Bronchial epithelial cell (primary cell): Measurements from ENCODE around the gene KLHL6. TPM values are rescaled to one million over a fixed set of nuclear protein-coding genes. Genes with fewer than 3 reads are reported as not detected.
"Not testable (repeated sequence)": the region's sequence is repeated elsewhere in the genome, so short reads cannot be mapped to it uniquely, and the experiment has no call there.

Source experiments
- DNase-seq: peaks from one replicate; pipeline ENCODE4 v3.0.0-alpha.2; 2010; ENCODE audit warnings: low read depth
- FAIRE-seq: peaks from 2 replicates; lab custom pipeline; 2011; peaks lifted over from hg19 to GRCh38; lab: Jason Lieb, UNC
- H3K27me3 ChIP-seq: 2 replicates; pipeline ENCODE4 v1.5.1; 2011; ENCODE audit warnings: low read length; ENCODE audit not compliant: control insufficient read depth, insufficient read depth
- H3K36me3 ChIP-seq: 2 replicates; pipeline ENCODE4 v1.5.1; 2011; ENCODE audit warnings: low read length; ENCODE audit not compliant: control insufficient read depth, insufficient read depth
- H3K4me3 ChIP-seq: 2 replicates; pipeline ENCODE4 v1.5.1; 2011; ENCODE audit warnings: mild to moderate bottlenecking, low read depth, low read length, control low read depth
- CTCF ChIP-seq: IDR thresholded peaks from 2 replicates; pipeline ENCODE4 v1.5.1; 2011; ENCODE audit warnings: mild to moderate bottlenecking, moderate library complexity, low read length, control low read depth, inconsistent platforms; ENCODE audit not compliant: insufficient read depth, severe bottlenecking
- total RNA-seq: library from RNA; depleted of rRNA; stranded (reverse); fragments of >200 nt; gene quantifications from 2 replicates; pipeline ENCODE4 v1.2.1, GENCODE V29; 2014

The KLHL6 gene
- total RNA-seq, 1 donor from 2014 or later, result under 0.01 TPM

DNA sequence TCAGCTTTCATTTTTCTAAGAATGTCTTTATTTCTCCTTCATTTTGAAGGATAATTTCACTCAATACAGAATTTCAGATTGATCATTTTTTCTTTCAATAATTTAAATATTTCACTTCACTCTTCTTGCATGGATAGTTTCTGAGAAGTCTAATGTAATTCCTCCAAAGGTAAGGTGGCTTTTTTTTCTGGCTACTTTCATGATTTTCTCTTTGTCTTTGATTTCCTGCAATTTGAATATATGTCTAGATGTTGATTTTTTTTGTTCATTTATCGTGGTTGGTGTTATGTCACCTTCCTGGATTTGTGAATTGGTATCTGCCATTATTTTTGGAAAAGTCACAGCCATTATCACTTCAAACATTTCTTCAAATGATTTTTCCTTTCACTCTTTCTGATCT is 112.5 kb downstream of the KLHL6 start:
- no peak for FAIRE-seq
- H3K4me3 ChIP-seq, result no peak overlapping the region
- no peaks in the 10 kb centered on the region for H3K27me3 ChIP-seq
- TF ChIP-seq CTCF, result no peak
- DNase-seq, result no peak
- H3K36me3 ChIP-seq, result no peaks in the 10 kb centered on the region

GRCh38 chr3:183440521-183440920 is 115.0 kb downstream of the KLHL6 start:
- not testable (repeated sequence) for H3K36me3 ChIP-seq, DNase-seq, H3K27me3 ChIP-seq, FAIRE-seq, H3K4me3 ChIP-seq

DNA sequence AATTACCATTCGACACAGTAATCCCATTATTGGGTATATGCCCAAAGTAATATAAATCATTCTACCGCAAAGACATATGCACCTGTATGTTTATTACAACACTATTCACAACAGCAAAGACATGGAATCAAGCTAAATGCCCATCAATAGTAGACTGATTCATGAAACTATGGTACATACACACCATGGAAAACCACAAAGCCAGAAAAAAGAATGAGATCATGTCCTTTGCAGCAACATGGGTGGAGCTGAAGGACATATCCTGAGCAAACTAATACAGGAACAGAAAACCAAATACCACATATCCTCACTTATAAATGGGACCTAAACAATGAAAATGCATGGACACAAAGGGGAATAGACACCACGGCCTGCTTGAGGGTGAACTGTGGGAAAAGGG is 116.0 kb downstream of the KLHL6 start:
- Histone ChIP-seq H3K4me3 (no peak overlapping the region), H3K27me3 (no peaks in the 10 kb centered on the region), H3K36me3 (no peaks in the 10 kb centered on the region)
- peak; percentile 63 for DNase-seq
- no peak for FAIRE-seq
- TF ChIP-seq CTCF, result no peak

DNA sequence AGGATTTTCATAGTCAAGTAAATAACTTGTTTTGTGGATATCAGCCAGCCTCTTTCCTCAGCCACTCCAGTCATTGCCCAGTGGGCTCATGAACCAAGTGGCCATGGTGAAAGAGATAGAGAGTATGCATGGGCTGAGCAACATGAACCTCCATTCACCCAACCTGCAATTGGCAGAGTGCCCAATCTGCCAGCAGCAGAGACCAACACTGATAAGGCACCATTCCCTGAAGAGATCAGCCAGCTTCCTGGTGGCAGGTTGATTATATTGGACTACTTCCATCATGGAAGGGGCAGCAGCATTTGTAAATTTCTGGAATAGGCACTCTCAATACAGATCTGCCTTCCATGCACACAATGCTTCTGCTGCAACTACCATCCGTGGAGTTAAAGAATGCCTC is 116.8 kb downstream of the KLHL6 start:
- Histone ChIP-seq H3K27me3 (no peaks in the 10 kb centered on the region), H3K36me3 (no peaks in the 10 kb centered on the region), H3K4me3 (no peak overlapping the region)
- FAIRE-seq (no peak), DNase-seq (no peak)
- TF ChIP-seq CTCF, result no peak

GRCh38 chr3:183437666-183438564 is 117.6 kb downstream of the KLHL6 start:
- no peak for DNase-seq

More at GRCh38 chr3:183437666-183438564, 117.6 kb downstream of the KLHL6 start:
- Histone ChIP-seq H3K27me3 (no peaks in the 10 kb centered on the region), H3K36me3 (no peaks in the 10 kb centered on the region), H3K4me3 (no peak overlapping the region)
- no peak for FAIRE-seq
- TF ChIP-seq CTCF, result no peak

Other genes starting within 250 kb of the KLHL6 start
- 0.26 TPM in 2 replicates for gene MCF2L2, start 127.1 kb downstream of the KLHL6 start, total RNA-seq
- 37.0 and 63.4 TPM in 2 replicates for gene KLHL24, start 79.9 kb upstream of the KLHL6 start, total RNA-seq
- gene YEATS2, start 142.1 kb upstream of the KLHL6 start, total RNA-seq, result 18.2 and 19.7 TPM in 2 replicates